Hippocampal formation (tissue), 2 donors: Measurements from ENCODE around the gene SMG9.

Experiments used
- DNase-seq, 2 donors: peaks; one replicate each; lab custom pipeline; 2025; lab: John Stamatoyannopoulos, UW

The SMG9 gene

DNA sequence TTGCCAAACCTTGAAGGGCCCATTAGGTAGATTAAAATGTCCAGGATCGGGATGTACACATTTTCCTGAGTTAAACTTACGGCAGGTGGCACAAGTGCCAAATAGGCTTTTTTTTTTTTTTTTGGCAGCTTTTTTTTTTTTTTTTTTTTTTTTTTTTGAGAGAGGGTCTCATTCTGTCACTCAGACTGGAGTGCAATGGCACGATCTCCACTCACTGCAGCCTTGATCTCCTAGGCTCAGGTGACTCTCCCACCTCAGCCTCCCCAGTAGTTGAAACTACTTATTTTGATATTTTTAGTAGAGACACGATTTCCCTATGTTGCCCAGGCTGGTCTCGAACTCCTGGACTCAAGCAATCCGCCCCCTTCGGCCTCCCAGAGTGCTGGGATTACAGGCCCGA is 29.9 kb downstream of the SMG9 start:
- no peak for DNase-seq

DNA sequence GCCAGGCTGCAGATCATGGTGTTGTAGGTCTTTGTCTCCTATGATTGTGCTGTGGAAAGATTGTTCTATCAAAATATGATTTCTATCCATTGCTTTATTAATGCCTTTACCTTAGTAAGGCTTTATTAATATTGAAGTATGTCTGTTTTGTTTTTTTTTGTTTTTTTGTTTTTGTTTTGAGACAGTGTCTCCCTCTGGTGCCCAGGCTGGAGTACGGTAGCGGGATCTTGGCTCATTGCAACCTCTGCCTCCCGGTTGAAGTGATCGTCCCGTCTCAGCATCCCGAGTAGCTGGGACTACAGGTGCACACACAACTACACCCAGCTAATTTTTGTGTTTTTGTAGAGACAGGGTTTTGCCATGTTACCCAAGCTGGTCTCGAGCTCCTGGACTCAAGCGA is 31.2 kb downstream of the SMG9 start:
- DNase-seq, result no peak

DNA sequence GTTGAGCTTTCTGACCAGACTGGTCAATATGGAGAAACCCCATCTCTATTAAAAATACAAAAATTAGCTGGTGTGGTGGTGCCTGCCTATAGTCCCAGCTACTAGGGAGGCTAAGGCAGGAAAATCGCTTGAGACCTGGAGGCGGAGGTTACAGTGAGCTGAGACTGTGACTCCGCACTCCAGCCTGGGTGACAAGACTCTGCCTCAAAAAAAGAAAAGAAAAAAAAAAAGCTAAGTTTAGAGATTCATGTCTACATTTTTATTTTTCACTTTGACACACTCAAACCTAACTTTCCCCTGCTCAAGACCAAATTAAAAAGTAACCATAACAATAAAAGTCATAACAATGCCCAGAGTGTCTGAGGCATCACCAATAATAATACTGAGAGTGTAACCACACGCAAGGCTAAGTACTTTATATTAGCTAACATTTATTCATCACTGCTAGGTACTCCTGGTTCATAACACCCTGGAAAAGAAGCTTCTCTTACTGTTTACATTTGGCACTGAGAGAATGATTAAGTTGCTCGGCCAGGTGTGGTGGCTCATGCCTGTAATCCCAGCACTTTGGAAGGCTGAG is 33.2 kb downstream of the SMG9 start:
- DNase-seq, result no peak

- no peak for DNase-seq
Measured at GRCh38 chr19:43720936-43721335, 33.8 kb downstream of the SMG9 start.

GRCh38 chr19:43719918-43720317 is 34.8 kb downstream of the SMG9 start:
- no peak for DNase-seq

DNA sequence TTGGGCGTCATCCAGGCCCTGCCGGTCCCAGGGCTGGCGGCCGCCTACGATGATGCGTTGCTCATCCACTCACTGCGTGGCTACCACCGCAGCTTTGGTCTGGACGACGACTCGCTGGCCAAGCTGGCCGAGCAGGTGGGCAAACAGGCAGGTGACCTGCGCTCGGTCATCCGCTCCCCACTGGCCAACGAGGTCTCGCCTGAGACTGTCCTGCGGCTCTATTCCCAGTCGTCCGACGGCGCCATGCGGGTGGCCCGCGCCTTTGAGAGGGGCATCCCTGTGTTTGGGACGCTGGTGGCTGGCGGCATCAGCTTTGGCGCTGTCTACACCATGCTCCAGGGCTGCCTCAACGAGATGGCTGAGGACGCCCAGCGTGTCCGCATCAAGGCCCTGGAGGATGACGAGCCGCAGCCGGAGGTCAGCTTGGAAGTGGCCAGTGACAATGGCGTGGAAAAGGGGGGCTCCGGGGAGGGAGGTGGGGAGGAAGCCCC is 35.3 kb downstream of the SMG9 start:
- no peak for DNase-seq

- DNase-seq, result no peak
Measured at GRCh38 chr19:43718627-43719377, 36.0 kb downstream of the SMG9 start.

GRCh38 chr19:43715776-43716175 is 39.0 kb downstream of the SMG9 start, which contains the start of gene IRGC:
IRGC (plus strand) TSS chr19:43716076; CDS start chr19:43718559, 2,483 bp downstream.
- no peak for DNase-seq

DNA sequence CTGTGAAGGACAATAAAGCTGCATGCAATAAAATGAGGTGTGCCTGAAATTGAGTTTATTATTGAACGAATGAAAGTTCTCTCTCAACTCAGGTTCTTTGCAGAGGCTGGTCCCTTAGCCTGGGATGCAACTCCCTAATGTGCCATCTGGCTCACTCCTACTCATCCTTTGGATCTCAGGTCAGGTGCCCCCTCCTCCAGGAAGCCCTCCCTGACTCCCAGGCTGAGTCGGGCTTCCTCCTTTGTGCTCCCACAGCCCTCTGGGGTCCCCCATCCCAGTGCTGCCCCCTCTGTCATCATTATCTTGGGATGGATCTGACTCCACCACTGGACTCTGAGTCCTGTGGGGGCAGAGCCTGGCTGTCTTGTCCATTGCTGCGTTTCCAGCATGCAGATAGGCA is 41.6 kb downstream of the SMG9 start:
- DNase-seq, result no peak

GRCh38 chr19:43711751-43712355 is 42.9 kb downstream of the SMG9 start:
- no peak for DNase-seq

DNA sequence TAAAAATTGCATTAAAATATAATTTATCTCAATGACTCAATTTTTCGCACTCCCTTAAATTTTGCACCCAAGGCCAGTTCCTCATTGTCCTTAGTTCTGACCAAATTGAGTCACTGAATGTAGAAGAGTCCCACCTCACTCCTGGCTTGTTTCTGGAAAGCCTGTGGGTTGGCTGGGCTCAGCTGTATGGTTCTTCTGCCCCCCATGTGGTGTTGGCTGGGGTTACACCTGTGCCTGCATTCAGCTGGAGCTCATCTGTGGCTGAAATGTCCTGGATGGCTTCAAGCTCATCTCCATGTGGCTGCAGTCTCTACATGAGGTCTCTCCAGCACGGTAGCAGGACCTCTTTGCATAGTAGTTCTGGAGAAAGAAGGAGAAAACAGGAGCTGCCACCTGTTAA is 46.0 kb downstream of the SMG9 start:
- no peak for DNase-seq

DNA sequence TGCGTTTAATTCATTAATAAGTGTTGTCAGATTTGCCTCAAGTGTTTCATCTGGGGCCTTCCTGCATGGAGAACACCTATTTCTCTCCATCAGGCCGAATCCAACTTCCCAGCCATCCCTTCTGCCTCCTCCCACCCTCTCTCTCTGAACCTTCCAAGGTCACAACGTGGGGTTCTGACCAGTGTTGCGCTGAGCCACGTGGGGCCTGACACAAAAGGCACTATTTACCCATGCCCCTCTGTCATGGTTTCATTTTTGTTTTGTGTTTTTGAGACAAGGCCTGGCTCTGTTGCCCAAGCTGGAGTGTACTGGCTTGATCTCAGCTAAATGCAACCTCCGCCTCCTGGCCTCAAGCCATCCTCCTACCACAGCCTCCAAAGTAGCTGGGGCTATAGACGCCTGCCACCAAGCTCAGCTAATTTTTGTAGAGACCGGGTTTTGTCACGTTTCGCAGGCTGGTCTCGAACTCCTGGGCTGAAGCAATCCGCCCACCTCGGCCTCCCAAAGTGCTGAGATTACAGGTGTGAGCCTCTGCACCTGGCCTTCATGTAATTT is 47.5 kb downstream of the SMG9 start:
- no peak for DNase-seq

DNA sequence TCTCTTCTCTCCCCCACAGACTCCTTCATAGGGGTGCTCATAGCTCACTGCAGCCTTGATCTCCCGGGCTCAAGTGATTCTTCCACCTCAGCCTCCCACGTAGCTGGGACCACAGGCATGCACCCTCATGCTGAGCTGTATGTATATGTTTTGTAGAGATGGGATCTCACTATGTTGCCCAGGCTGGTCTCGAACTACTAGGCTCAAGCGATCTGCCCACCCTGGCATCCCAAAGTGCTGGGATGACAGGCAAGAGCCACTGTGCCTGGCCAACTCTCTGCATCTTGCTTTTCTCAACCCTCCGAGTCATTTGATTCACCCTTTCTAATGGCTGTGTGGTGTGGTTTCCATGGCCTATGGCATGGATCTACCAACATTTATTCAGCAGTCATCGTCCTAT is 49.0 kb downstream of the SMG9 start:
- no peak for DNase-seq

DNA sequence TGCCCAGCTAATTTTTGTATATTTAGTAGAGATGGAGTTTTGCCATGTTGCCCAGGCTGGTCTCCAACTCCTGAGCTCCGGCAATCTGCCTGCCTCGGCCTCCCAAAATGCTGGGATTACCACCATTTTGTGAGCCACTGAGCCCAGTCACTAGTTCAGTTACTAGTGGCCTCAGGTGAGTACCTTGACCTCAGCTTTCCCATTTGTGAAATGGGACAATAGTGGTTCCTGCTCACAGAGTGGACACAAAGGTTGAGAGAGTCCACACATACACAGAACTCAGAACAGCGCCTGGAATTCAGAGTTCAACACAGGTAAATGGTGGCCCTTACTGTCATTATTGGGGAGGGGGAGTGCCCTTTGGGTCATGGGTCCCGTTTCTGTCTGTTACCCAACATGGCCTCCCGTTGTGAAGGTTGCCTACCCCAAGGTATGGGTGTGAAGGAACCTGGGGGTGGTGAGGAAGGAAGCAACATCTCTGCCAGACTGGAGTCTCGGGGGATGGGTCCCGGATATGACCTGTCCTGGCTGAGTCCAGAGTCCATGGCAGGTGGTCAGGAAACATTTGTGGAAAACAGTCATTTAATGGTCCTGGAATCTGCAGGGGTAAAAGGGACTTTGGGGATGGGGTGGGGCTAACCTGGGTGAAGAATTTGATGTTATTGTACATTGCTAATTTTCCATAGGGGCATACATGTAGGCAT is 50.6 kb downstream of the SMG9 start:
- no peak for DNase-seq

GRCh38 chr19:43700395-43701000 is 54.3 kb downstream of the SMG9 start:
- peak; percentile 34 to 37 for DNase-seq

GRCh38 chr19:43699506-43700394 is 55.0 kb downstream of the SMG9 start:
- DNase-seq, result no peak

- DNase-seq, result no peak
Measured at GRCh38 chr19:43697295-43697694, 57.5 kb downstream of the SMG9 start.

- no peak for DNase-seq
Measured at GRCh38 chr19:43695985-43696704, 58.6 kb downstream of the SMG9 start.

GRCh38 chr19:43694553-43694952 is 60.2 kb downstream of the SMG9 start:
- DNase-seq, result no peak

DNA sequence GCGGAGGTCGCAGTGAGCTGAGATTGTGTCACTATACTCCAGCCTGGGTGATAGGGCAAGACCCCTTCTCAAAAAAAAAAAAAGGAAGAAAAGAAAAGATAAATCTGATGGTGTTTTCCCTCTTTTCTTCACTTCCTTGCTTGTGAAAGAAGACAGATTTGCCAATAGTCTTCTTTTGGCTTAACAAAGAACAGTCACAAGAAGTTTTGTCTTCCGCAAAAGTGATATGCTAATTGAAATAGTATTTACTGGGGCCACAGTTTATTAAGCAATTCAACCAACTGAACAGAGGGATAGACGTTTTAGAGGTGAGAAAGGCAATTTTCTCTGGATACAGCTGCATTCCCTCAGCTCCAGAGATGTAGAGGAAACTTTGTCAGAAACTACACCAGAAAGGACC is 61.9 kb downstream of the SMG9 start:
- no peak for DNase-seq
